Measurements from ENCODE around the gene ATP5PF.

ATP5PF gene

GRCh38 chr21:25742900-25743299 is 8.2 kb upstream of the ATP5PF start:
- Histone ChIP-seq H3K27ac (no peak overlapping the region), H3K4me3 (no peak overlapping the region)
- no peak for TF ChIP-seq CTCF (IDR thresholded peaks at IDR 0.05)
- no peak for DNase-seq (ENCODE audit: low spot score)

GRCh38 chr21:25737421-25737820 is 2.7 kb upstream of the ATP5PF start:
- no peak for DNase-seq (ENCODE audit: low spot score)
- Histone ChIP-seq H3K27ac (no peak overlapping the region), H3K4me3 (no peak overlapping the region)
- no peak for TF ChIP-seq CTCF (IDR thresholded peaks at IDR 0.05)

- no peak for TF ChIP-seq CTCF (IDR thresholded peaks at IDR 0.05)
- peak overlapping the region; percentile 99 to 100 for H3K27ac ChIP-seq
- peak; percentile 93 for DNase-seq (ENCODE audit: low spot score)
- H3K4me3 ChIP-seq: peak overlapping the region; percentile 98
These were observed 1.2 kb upstream of the ATP5PF start for GRCh38 chr21:25735646-25736597.

GRCh38 chr21:25734654-25734903 is 125 bp downstream of the ATP5PF start:
- Histone ChIP-seq H3K27ac (peak overlapping the region; percentile 99 to 100), H3K4me3 (peak overlapping the region; percentile 98)
- TF ChIP-seq CTCF (IDR thresholded peaks at IDR 0.05): no peak
- no peak for DNase-seq (ENCODE audit: low spot score)

- no peak for TF ChIP-seq CTCF (IDR thresholded peaks at IDR 0.05)
- no peak for DNase-seq (ENCODE audit: low spot score)
- peak overlapping the region; percentile 98 for H3K4me3 ChIP-seq
- peak overlapping the region; percentile 99 to 100 for H3K27ac ChIP-seq
These were observed 648 bp downstream of the ATP5PF start for GRCh38 chr21:25733859-25734653.

GRCh38 chr21:25732091-25732760 is 2.5 kb downstream of the ATP5PF start:
- no peak overlapping the region for H3K27ac ChIP-seq
- TF ChIP-seq CTCF (IDR thresholded peaks at IDR 0.05): no peak
- no peak for DNase-seq (ENCODE audit: low spot score)
- H3K4me3 ChIP-seq: no peak overlapping the region
